SK-N-SH (cell line): ENCODE measurements around the gene BAD.

Experiments
- CTCF ChIP-seq: fragments of 200-600 bp; sonication (generic); IDR thresholded peaks from 2 replicates; pipeline ENCODE4 v1.6.1; 2017; ENCODE audit warnings: antibody characterized with exemption, mild to moderate bottlenecking, moderate library complexity
- EP300 ChIP-seq, 2 experiments: IDR thresholded peaks; 2 replicates each; pipeline versions ENCODE4 v1.4.0 to v1.6.1; 2012; ENCODE audit warnings: borderline replicate concordance in 1 of 2, low read depth in 1 of 2, low read length in 1 of 2
- EZH2phosphoT487 ChIP-seq: fragments of 200-600 bp; sonication (generic); IDR thresholded peaks from 2 replicates; pipeline ENCODE4 v1.6.1; 2017; ENCODE audit warnings: low read depth, mixed run types, mild to moderate bottlenecking, antibody characterized with exemption, moderate library complexity, borderline replicate concordance
- FOXJ3 ChIP-seq: sonication (generic); formaldehyde crosslinking; IDR thresholded peaks from 2 replicates; pipeline ENCODE4 v1.5.1; 2020; ENCODE audit warnings: mild to moderate bottlenecking, missing genetic modification reagents
- GABPA ChIP-seq: IDR thresholded peaks from 2 replicates; pipeline ENCODE4 v1.4.0; 2012; ENCODE audit warnings: low read depth, mild to moderate bottlenecking
- MAX ChIP-seq: IDR thresholded peaks from 2 replicates; pipeline ENCODE4 v1.4.0; 2012; ENCODE audit warnings: low read depth
- MXI1 ChIP-seq: IDR thresholded peaks from 2 replicates; pipeline ENCODE4 v1.6.1; 2012; ENCODE audit warnings: mild to moderate bottlenecking, low read depth, low read length, improper control_type of control experiment
- NFIC ChIP-seq: IDR thresholded peaks from 2 replicates; pipeline ENCODE4 v1.4.0; 2012; ENCODE audit warnings: borderline replicate concordance
- POLR2AphosphoS5 ChIP-seq: IDR thresholded peaks from 2 replicates; pipeline ENCODE4 v1.6.1; 2012; ENCODE audit warnings: low read depth, low read length
- RAD21 ChIP-seq: IDR thresholded peaks from 2 replicates; pipeline ENCODE4 v1.6.1; 2012; ENCODE audit warnings: mild to moderate bottlenecking, low read length
- SIN3A ChIP-seq: IDR thresholded peaks from 2 replicates; pipeline ENCODE4 v1.6.1; 2012; ENCODE audit warnings: low read depth, mild to moderate bottlenecking, low read length, moderate library complexity, borderline replicate concordance
- TAF1 ChIP-seq: IDR thresholded peaks from 2 replicates; pipeline ENCODE4 v1.6.1; 2012; ENCODE audit warnings: low read depth, mild to moderate bottlenecking, low read length, moderate library complexity, borderline replicate concordance
- TCF12 ChIP-seq: IDR thresholded peaks from 2 replicates; pipeline ENCODE4 v1.4.0; 2012
- TEAD4 ChIP-seq: IDR thresholded peaks from 2 replicates; pipeline ENCODE4 v1.4.0; 2012; ENCODE audit warnings: mild to moderate bottlenecking, borderline replicate concordance; ENCODE audit not compliant: insufficient read depth

- TF ChIP-seq CTCF, result no peak
- TF ChIP-seq TAF1, result no peak
- no peak for TF ChIP-seq SIN3A
- no peak for TF ChIP-seq TCF12
- no peak for TF ChIP-seq RAD21
- no peak for TF ChIP-seq MXI1
- TF ChIP-seq EZH2phosphoT487, result no peak
- no peak for TF ChIP-seq MAX
- no peak for TF ChIP-seq POLR2AphosphoS5
- TF ChIP-seq TEAD4, result no peak
- TF ChIP-seq GABPA, result no peak
- TF ChIP-seq NFIC, result no peak
- TF ChIP-seq EP300 (IDR thresholded peaks at IDR 0.05; ENCODE audit: borderline replicate concordance in 1 of 2, low read depth in 1 of 2, low read length in 1 of 2), result no peak
- no peak for TF ChIP-seq FOXJ3
Measured at GRCh38 chr11:64297699-64298358, 13.4 kb upstream of the BAD start.
